GM21367 (cell line): ENCODE data around the gene LAMA5.

Experiments
- ATAC-seq: cut with Tn5 transposase; IDR thresholded peaks from one replicate; pipeline ENCODE4 v1.9.1; 2021; ENCODE audit not compliant: unreplicated experiment

The LAMA5 gene

DNA sequence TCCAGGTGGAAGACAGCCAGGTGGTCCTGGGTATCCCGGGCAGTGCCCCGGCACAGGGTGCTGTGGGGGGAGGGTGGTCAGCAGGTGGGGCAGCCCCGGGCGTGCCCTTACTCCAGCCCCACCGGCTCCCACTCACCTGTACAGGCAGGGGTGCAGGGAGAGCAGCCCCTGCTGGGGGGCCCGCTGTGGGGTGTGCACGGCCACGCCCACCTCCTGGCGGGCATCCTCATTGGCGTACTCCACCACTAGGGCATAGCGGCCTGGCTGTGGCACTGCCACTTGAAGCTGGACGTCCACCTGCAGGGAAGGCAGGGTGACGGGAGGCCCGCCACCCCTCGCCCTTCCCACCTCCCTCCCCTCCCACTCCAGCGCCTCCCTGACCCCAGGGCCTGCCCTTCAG is 34.7 kb downstream of the LAMA5 start:
- ATAC-seq = no peak

DNA sequence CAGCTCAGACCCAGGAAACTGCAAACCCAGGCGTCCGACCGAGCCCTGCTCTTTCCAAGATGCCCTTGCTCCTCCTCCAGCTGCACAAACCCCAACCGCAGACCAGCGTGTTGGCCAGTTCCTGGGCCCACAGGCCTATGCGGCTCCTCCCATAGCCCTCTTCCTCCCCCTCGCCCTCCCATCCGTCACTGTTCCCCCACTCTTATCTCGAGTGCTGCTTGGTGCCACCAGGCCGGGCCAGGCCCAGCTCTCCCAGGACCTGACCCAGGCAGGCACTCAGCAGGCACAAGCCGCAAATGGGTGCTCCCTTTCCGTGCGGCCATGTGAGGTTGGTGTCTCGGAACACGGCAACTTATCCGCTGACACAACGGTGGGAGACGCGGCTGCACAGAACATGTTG is 35.8 kb downstream of the LAMA5 start:
- ATAC-seq = no peak

DNA sequence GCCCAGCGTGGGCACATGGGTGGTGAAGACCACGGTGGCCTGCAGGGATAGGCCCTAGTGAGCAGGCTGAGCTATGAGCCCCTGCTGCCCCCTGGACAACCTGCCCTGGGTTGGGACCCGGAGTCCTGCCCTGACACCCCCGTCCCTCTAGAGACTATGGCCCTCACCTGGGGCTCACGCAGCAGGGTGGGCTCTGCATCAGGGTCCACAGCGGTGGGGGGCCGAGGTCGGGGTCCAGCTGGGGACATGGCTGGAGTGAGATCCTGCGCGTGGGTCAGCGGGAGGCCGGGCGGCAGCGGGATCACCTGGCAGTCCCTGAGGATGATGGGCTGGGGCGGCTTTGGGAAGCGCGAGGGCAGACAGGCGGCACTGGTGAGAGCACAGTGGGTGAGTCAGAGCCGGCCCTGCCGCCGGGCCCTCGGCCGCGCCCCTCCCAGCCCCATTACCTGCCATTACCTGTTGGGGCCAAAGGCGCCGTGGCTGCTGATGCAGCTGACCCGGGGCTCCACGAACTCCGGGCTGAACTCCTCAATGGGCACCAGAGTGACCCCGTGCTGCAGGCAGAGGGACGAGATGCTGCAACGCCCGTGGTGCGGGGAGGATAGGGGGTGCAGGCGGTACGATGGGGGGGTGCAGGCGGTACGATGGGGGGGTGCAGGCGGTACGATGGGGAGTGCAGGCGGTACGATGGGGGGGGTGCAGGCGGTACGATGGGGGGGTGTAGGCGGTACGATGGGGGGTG is 36.4 kb downstream of the LAMA5 start:
- ATAC-seq = no peak

DNA sequence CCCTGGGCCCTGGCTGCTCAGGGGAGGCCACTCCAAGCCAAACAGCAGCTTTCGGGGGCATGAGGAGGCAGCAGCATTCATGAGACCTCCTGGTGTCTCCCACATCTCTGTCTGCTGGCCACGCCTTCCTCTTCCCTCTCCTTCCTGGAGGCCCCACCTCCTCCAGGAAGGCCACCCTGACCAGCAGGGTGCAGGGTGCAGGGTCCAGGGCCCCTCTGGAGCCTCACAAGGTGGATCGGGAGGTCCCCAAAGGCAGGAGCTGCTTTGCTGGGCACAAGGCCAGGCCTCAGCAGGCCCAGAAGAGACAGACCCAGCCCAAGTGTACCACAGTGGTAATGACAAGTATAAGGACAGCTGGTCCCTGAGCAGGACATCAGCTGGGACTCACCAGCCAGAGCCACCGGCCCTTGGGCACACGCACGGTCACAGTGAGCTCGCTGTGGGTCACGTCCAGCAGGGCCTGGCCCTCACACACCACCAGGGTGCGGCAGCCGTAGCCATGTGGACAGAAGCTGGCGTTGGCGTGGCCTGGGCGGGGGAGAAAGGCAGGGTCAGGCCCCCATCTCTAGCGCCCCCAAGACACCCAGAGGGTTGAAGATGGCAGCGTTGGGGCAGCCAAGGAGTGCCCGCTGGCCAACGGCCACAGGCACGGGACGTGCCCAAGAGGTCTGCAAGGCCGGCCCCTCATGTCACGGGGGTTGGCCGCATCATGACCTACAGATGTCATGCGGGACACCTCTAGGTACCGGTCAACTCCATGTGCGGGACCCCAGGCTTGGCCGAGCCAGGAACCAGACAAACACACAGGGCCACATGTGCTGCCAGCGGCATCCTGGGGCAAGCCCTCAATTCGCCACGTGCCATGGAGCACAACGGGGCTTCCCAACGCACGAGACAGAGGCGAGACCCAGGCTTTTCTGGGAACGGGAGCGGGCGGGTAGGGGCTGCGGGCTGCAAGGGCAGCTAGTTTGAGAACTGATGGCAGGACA is 37.4 kb downstream of the LAMA5 start:
- no peak for ATAC-seq

GRCh38 chr20:62328684-62329388 is 38.3 kb downstream of the LAMA5 start:
- no peak for ATAC-seq

DNA sequence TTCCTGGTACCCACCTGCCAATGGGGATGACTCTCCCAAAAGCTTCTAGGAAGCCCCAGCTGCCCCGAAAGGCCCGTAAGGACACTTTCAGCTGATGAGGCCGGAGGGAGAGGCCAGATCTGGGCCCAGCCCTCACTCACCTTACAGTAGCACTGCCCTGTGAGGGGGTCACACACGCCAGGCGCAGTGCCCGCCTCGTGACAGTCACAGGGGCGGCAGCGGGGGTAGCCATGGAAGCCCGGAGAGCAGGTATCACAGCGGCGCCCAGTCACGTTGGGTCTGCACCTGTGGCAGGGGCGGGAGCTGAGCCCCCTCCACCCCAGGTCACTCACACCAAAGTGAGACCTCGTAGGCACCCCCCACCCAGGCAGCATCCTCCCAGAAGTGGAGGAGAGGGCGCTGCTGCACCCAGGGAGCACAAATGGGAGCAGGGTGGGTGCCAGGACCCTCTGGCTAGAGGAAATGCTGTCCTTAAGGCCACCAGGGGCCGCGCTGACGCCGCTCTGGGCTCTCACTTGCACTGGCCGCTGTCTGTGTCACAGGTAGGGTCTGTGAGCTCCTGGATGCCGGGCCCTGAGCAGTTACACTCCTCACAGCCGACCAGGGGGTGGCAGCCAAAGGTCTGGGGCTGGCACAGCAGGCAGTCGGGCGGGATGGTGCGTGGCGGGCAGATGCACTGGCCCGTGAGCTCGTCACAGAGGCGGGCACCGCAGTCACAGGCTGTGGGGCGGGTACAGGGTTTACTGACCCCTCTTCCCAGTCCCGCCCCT is 39.2 kb downstream of the LAMA5 start:
- ATAC-seq = no peak

DNA sequence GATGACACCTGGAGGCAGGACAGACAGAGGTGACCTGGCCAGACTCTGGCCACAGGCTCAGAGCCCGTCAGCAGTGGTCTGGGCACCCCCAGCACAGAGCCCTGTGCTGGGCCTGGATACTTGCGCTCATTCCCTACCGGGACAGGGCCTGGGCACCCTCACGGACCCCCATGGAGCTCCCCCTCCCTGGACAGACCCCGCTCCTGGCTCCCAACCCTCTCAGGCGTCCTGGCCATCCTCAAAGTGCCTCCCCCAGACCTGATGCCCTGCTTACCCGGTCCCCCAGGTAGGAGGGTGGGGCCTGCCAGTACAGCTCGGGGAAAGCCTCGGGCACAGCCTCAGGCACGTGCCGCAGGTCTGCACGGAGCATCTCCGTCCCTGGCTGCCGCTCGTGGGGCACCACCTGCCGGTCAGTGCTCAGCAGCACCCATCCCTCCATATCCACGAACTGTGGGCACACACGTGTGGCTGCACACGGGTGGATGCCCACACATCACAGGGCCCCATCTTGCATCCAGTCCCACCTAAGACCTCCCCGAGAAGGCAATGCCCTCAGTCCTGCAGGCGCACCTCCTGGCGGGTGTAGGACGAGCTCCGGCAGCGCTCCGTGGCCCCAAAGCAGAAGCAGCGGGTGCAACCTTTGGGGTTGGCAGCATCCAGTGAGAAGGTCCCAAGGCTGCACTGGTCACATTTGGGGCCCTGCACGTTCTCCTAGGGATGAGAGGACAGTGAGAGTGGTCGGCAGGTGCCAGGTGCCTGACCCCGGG is 40.0 kb downstream of the LAMA5 start:
- ATAC-seq = no peak

GRCh38 chr20:62326559-62326958 is 40.6 kb downstream of the LAMA5 start:
- ATAC-seq = no peak

DNA sequence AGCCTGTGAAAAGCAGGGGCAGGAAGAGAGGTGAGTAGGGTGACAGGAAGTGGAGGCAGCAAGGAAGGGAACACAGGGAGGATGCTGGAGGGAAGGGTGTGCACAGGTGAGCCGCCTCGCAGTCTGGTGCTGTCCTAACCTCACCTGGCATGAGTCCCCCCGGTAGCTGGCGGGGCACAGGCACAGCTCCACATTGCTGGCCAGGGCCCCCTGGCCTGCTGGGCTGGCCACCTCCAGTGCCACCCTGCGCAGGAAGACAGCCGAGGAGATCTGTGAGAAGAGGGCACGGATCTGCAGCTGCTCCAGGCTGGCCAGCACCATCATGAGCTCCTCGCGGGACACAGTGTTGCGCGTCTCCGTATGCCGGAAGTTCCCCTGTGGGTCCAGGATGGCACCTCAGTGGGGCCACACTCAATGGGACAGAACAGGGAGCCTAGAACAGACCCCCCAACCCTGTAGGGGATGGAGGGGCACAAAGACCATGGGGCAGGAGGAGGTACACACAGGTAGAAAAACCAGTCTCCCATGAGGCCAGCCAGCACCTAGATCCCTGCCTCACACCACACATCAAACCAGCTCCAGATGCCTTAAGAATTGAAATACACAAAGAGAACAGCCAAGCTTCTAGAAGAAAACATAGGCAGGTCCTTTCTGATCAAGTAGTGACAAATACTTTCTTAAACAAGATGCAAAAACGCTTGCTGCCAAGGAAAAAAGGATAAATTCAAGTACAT is 41.8 kb downstream of the LAMA5 start:
- ATAC-seq = no peak

- ATAC-seq = no peak
These were observed 42.9 kb downstream of the LAMA5 start for GRCh38 chr20:62323980-62324906.

GRCh38 chr20:62323146-62323979 is 43.7 kb downstream of the LAMA5 start:
- no peak for ATAC-seq

DNA sequence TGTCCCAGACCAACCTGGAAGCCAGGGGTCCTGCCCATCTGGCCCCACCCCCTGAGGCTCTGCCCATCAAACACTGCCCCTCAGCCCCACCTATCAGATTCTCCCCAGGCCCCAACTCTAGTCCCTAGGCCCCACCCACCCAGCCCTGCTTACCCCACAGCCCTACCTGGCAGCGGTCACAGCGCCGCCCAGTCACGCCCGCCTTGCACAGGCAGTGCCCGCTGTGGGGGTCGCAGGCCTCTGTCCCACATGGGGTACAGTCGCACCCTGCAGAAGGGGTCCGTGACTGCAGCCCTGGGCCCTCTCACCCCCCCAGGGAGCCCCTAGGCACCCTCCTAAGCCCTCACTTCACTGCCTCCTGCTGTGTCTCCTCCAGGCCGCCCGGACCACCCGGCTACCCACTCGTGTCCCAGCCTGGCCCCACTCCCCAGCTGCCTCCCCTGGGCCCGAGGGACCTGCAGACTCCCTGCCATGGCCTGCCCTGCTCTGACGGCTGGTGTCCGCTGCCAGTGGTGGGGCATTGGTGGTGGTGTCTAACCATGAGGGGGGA is 44.5 kb downstream of the LAMA5 start:
- ATAC-seq = no peak

DNA sequence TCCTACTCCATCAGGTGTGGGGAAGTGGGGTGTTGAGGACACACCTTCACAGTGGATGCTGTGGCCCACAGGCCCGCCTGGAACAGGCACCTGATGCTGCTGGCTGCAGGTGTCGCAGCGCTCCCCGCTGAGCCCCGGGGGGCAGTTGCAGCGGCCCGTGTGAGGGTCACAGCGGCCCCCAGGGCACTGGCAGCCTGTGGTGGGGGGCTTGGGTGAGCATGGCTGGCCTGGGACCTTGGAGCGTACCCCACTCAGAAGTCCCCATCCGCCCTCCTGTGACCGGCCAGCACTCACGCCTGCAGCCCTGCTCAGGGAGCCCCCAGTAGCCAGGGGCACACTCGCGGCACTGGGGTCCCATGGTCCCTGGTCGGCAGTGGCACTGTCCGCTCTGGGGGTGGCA is 45.1 kb downstream of the LAMA5 start:
- no peak for ATAC-seq

- ATAC-seq = no peak
These were observed 45.6 kb downstream of the LAMA5 start for GRCh38 chr20:62321521-62321948.

DNA sequence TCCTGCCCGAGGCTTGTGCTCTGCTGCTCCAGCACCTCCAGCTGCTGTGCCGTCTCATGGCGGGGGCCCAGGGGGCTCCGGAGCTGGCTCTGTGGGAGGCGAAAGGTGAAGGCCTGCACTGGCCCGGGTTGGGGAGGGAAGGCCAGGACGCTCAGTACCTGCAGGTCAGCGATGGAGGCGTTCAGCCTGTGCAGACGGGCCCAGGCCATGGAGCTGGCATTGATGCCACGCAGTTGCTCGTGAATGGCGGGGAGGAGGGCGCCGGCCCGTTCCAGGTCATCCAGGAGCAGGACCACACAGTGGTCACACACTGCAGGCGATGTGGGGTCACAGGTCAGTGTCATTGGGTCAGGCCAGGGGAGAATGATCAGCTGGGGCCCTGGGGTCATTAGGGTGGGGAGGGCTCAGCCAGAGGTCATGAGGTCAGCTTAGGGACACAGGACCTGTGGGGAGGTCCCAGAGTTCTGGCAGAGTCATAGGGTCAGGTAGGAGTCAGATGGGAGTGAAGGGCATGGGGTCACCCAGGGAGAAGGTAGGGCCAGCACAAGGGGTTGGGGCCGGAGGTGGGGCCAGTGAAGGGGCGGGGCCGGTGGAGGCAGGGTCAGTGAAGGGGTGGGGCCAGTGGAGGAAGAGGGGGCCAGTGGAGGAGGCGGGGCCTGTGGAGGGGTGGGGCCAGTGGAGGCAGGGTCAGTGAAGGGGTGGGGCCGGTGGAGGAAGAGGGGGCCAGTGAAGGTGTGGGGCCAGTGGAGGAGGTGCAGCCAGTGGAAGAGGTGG is 46.3 kb downstream of the LAMA5 start:
- no peak for ATAC-seq

- no peak for ATAC-seq
These were observed 47.7 kb downstream of the LAMA5 start for GRCh38 chr20:62319346-62319909.
